GM21576 (cell line): ENCODE measurements around the gene STOX1.
"Not testable (repeated sequence)": the region's sequence is repeated elsewhere in the genome, so short reads cannot be mapped to it uniquely, and the experiment has no call there.

Experiments used
- ATAC-seq: cut with Tn5 transposase; IDR thresholded peaks from one replicate; pipeline ENCODE4 v1.9.1; 2021; ENCODE audit warnings: mild to moderate bottlenecking, moderate library complexity; ENCODE audit not compliant: unreplicated experiment

The STOX1 gene

GRCh38 chr10:68828083-68828601 lies 811 bp downstream of the STOX1 start:
- ATAC-seq: not testable (repeated sequence)

- ATAC-seq: no peak
Measured at GRCh38 chr10:68828833-68829232, 1.5 kb downstream of the STOX1 start.

GRCh38 chr10:68829521-68829920 lies 2.2 kb downstream of the STOX1 start:
- no peak for ATAC-seq

GRCh38 chr10:68829952-68830351 lies 2.6 kb downstream of the STOX1 start:
- no peak for ATAC-seq

GRCh38 chr10:68831961-68832455 lies 4.7 kb downstream of the STOX1 start:
- no peak for ATAC-seq

DNA sequence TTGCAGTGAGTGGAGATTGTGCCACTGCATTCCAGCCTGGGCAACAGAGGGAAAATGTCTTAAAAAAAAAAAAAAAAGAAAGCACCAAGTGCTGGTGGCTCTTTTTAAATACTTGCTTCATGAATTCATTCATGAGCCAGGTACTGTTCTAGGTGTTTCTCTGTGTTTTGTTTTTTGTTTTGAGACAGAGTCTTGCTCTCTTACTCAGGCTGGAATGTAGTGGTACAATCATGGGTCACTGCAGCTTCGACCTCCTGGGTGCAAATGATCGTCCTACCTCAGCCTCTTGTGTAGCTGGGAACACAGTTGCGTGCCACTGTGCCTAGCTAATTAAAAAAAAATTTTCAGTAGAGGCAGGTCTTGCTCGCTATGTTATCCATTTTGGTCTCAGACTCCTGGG lies 5.3 kb downstream of the STOX1 start:
- ATAC-seq: no peak

DNA sequence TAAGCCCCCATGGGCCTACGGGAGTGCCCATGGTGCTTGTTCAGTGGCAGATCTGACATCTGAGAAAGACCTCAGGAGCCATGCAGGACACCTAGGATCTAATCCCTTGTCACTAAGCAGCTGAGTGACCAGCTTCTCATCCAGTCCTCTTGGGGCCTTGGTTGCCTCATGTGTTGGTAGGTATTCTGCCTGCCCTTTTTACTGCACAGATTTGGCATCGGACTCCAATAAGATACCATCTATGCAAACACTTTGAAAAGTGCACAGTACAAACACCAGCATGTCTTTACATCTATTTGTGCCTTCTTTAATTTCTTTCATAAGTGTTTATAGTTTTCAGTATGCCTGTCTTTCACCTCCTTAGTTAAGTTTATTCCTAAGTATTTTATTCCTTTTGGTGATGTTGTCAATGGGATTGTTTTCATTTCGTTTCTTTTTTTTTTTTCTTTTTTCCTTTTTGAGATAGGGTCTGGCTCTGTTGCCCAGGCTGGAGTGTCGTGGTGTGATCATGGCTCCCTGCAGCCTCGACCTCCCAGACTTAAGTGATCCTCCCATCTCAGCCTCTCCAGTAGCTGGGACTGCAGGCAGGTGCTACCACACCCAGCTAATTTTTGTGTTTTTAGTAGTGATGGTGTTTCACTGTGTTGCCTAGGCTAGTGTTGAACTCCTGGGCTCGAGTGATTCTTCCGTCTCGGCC lies 10.4 kb downstream of the STOX1 start:
- no peak for ATAC-seq

- not testable (repeated sequence) for ATAC-seq
Measured at GRCh38 chr10:68840650-68841049, 13.3 kb downstream of the STOX1 start.

DNA sequence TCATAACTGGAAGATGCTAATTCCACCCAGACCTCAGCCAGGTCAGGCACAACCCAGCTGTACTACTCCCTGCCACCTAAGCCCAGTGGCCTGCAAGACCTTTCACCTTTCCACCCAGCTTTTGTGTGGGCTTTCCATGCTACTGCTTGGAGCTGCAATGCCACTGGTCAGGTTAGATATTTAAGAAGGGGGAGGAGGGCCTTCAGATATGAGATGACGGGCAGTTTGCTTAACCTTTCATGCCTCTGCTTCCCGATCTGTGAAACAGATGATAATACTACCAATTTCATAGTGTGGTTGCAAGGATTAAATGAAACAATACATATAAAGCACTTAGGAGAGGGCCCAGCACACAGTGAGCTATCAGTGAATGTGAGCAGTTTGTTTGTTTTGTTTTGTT lies 20.9 kb downstream of the STOX1 start:
- ATAC-seq: no peak

DNA sequence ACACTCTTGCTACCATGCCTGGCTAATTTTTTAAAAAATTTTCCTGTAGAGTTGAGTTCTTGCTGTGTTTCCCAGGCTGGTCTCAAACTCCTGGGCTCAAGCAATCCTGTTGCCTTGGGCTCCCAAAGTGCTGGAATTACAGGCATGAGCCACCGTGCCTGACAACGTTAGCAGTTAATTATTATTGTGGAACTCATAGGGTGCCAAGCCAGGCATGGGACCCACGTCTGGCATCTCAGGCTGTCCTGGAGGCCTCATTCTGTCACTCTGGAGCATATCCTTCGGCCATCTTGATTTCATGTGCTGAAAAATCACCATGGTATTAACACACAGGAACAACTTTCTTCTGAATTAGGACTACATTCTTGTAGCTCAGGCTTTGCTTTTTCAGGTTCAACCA lies 21.5 kb downstream of the STOX1 start:
- ATAC-seq: no peak

DNA sequence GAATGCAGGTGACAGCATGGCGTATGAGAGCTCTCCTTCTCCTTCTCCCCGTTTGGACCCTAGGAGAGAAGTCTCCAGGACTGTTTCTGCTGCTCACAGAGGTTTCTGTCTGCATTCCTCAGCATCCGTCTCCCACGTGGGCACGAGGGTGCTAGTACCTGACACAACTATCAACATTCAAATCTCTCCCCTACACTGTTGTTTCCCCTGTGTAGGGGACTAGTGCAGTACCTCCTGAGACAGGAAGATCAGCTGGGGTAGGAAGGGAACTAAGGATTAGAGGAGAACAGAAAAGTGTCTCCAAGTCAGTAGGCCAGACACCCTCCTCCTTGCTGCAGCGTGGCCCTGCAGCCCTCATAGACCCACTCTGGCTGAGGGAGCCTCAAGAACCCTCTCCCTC lies 29.0 kb downstream of the STOX1 start:
- ATAC-seq: no peak

- no peak for ATAC-seq
Measured at GRCh38 chr10:68857005-68857404, 29.7 kb downstream of the STOX1 start.

DNA sequence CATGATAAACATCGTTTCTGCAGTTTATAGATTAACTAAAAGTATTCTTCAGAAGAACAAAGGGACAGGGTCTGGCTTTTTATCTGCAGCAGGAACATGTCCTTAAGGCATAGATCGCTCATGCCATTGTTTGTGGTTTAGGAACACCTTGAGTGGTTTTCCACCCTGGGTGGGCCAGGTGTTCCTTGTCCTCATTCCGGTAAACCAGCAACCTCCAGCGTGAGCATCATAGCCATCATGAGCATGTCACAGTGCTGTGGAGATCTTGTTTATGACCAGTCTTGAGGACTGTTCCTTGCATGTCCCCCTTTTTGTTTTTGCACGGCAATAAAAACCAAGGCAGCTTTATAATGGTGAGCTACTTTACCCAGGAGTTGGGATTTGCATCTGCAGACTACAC lies 33.9 kb downstream of the STOX1 start:
- ATAC-seq: no peak

GRCh38 chr10:68864611-68865010 lies 37.3 kb downstream of the STOX1 start:
- no peak for ATAC-seq

- ATAC-seq: not testable (repeated sequence)
Measured at GRCh38 chr10:68868173-68868572, 40.8 kb downstream of the STOX1 start.

- no peak for ATAC-seq
Measured at GRCh38 chr10:68869623-68870022, 42.3 kb downstream of the STOX1 start.

DNA sequence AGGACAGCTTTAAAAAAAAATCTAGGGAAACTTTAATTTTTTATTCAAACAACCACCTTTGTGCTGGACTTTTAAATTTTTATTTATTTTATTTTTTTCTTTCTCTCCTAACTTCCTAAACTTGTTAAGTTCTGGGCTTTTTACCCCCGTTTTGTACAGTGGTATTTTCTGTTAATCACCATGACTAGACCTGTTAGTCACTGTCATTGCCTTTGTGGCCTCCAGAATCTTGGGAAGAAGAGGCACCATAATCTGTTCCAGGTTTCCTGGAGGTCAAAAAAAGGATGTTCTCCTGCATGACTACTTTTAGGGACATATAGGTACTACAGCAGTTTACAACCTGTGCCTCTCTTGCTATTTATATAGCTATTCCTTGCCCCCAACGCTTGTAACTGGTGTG lies 42.7 kb downstream of the STOX1 start:
- ATAC-seq: no peak

- ATAC-seq: no peak
Measured at GRCh38 chr10:68870545-68871104, 43.3 kb downstream of the STOX1 start.

DNA sequence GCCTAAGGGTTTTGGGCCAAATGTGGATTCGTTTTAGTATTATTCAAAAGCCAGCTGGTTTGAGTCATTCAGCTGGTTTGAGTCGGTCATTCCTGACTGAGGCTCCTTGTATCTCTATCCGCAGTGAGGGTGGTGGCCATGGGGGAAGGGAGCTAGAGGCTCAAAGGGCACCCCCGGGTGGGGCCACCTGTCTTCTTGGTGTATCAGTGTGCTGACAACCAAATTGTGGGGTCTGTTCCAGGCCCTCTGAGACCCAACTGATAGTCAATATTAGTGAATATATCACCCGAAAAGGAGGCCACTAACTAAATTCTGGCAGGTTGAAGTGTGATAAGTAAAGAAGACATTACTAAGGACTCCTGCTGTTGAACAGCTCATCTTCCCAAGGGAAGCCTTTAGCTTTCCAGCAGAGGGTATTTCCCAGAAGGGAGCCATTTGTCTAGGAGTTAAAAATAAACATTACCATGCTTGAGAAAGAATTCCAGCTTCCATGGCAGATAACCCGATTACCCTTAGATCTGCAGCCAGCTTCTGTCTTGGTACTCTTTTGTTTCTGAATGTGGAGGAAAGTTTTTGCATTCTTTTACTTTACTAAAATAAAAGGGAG lies 43.9 kb downstream of the STOX1 start:
- ATAC-seq: no peak

DNA sequence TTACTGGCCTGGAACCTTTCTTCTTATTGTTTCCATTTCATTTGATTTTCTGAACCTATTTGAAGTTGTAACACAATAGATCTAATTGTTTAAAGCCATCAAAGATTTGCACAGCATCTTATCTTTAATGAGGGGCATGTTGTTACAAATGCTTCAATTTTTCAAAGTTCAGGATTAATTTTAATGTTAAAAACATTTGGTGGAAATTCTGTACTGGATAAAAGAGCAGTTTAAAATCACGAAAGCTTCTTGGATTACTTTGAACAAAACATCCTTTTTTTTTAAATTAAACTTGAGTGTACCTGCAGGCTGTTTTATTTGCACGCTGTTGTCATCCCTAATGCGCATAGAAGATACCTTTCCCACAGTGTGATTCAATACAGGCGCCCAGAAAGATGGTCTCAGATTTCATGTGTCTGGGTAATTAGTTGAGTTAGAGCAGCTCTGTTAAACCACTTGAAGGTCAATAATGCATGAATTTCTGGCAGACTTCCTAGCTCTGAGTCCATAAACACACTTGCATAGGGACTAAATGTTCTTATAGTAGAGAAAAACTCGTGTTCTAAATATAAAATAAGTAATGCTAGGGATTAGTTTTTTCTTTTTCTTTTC lies 44.5 kb downstream of the STOX1 start:
- no peak for ATAC-seq

DNA sequence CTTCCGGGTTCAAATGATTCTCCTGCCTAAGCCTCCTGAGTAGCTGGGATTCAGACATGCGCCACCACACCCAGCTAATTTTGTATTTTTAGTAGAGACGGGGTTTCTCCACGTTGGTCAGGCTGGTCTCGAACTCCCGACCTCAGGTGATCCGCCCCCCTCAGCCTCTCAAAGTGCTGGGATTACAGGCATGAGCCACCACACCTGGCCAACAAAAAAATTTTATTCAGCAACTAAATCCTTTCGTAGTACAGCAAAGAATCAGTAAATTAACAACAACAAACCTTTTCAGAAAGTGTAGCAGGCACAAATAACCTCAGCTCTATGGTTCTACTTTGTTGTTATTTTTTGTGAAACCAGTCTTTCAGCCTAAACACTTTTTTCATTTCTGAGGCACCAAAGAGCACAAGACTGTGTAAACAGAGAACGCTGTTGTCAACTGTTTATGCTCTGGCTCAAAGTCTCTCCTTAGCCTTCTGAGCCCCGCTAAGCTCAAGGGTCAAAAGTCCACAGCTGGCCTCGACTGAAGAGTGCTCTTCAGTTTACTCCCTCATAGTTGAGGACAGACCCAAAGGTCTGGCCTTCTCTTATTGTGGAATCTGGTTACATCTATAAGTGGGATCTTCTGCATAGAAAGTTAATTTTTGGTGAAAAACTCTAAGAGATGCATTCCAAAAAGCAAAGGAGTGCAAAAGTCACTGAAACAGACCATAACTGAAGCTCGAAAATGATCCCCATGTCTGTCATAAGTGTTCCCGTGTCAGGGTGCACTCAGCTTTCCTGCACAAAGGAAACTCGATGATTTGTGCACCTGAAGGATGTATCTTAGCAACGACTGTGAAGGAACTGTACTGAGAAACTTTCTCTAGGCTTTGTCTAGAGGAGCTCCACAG lies 49.2 kb downstream of the STOX1 start:
- no peak for ATAC-seq
